ENCODE results near the gene SPATA31A6. TPM values are rescaled to one million over a fixed set of nuclear protein-coding genes. Genes with fewer than 3 reads are reported as not detected.
"Not testable (repeated sequence)": the region's sequence is repeated elsewhere in the genome, so short reads cannot be mapped to it uniquely, and the experiment has no call there.

The SPATA31A6 gene
- total and polyA plus RNA-seq, 2 experiments from 2014 or later, result not detected

DNA sequence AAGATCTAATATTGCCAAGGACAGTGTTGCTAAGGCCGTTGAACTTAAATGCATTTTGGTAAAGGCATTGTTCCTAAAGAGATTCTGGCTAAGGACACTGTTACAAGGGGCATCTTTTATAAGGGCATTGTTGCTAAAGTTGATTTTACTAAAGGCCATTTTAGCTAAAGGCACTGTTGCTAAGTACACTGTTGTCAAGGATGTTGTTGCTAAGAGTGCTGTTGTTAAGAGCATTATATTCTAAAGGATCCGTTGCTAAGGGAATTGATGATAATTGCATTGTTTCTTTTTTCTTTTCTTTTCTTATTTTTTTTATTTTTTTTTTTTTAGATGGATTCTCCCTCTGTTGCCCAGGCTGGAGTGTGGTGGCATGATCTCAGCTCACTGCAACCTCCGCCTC is 53.9 kb downstream of the SPATA31A6 start:
- WGBS, 2 experiments (ENCODE audit: low coverage in 1 of 2, low lambda C conversion rate in 2 of 2, missing lambda C conversion rate in 2 of 2), result 14 to 51% methylated on average over 2 to 3 of the region's 3 CpGs
- H3K4me1 ChIP-seq (ENCODE audit: insufficient read depth); H3K79me2 ChIP-seq (ENCODE audit: insufficient read depth); H3K9me3 ChIP-seq (ENCODE audit: low read depth); H3K9me2 ChIP-seq (ENCODE audit: insufficient read depth); H3K4me3 ChIP-seq; DNase-seq; H3K27ac ChIP-seq; H3K9ac ChIP-seq; H3K4me2 ChIP-seq (ENCODE audit: unreplicated experiment); H2AFZ ChIP-seq; H4K20me1 ChIP-seq (ENCODE audit: insufficient read depth); H3K36me3 ChIP-seq (ENCODE audit: low read depth); H3F3A ChIP-seq (ENCODE audit: insufficient read depth); in situ Hi-C loops (cut with MboI); H3K27me3 ChIP-seq (replicated peaks; ENCODE audit: insufficient read depth): not testable (repeated sequence)

DNA sequence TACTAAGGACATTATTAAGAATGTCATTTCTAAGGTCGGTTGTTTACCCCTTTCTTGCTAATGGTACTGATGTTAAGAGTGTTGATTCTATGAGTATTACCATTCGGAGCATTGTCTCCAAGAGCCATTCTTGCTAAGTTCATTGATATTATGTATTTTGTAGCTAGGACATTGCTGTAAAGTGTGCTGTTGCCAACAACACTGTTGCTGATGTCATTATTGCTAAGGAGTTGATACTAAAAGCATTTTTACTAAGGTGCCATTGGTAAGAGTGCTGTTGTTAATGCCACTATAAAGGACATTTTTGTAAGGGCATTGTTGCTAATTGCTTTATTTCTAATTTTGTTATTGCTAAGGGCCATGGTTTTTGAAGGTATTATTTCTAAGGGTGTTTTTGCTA is 55.4 kb downstream of the SPATA31A6 start:
- H3K9me2 ChIP-seq (ENCODE audit: insufficient read depth); H2AFZ ChIP-seq; H3K4me2 ChIP-seq (ENCODE audit: unreplicated experiment); H3K9ac ChIP-seq; H3K9me3 ChIP-seq (ENCODE audit: low read depth); DNase-seq; H3K4me1 ChIP-seq (ENCODE audit: insufficient read depth); H3K79me2 ChIP-seq (ENCODE audit: insufficient read depth); H3K27me3 ChIP-seq (replicated peaks; ENCODE audit: insufficient read depth); H3K4me3 ChIP-seq; in situ Hi-C loops (cut with MboI); H3K36me3 ChIP-seq (ENCODE audit: low read depth); H4K20me1 ChIP-seq (ENCODE audit: insufficient read depth); H3F3A ChIP-seq (ENCODE audit: insufficient read depth); H3K27ac ChIP-seq: not testable (repeated sequence)
- 22 to 30% methylated on average over 2 of the region's 2 CpGs for WGBS, 2 experiments (ENCODE audit: low coverage in 1 of 2, low lambda C conversion rate in 2 of 2, missing lambda C conversion rate in 2 of 2)

Small RNA genes lying within 50 kb of the gene (small RNA-seq; reads per million reads assigned to genes)
- gene AL445584.3 (ENCODE audit: low read depth, low replicate concordance), result not detected

Other genes with a start within 250 kb of the SPATA31A6 start
- gene CNTNAP3B, start 54.2 kb upstream of the SPATA31A6 start, total RNA-seq (2014; rRNA removed; shearing (Covaris generic)), result not detected in 2 replicates
- gene CNTNAP3B, start 54.2 kb upstream of the SPATA31A6 start, polyA plus RNA-seq (2016; fragmentation: Nextera tagmentation; extraction: Ambion mirVana), result not detected in 2 replicates

Data from GM23248 (cell line).